Prostate gland (tissue), 2 donors: ENCODE results near the gene ARHGEF39. TPM values are rescaled to one million over a fixed set of nuclear protein-coding genes. Genes with fewer than 3 reads are reported as not detected.

ENCODE experiments used
- DNase-seq: peaks from one replicate; pipeline ENCODE4 v3.0.0-alpha.2; 2019; ENCODE audit warnings: low spot score
- H3K27ac ChIP-seq, 2 donors: fragments of 200-600 bp; sonication (generic); 2 replicates each; pipeline ENCODE4 v1.5.1; 2017 to 2019
- H3K27me3 ChIP-seq: fragments of 200-600 bp; sonication (generic); replicated peaks from 2 replicates; pipeline ENCODE4 v1.5.1; 2019; ENCODE audit not compliant: insufficient read depth
- H3K36me3 ChIP-seq, 2 donors: fragments of 200-600 bp; sonication (generic); 1 replicate in 1 of 2; 2 replicates in 1 of 2; pipeline versions ENCODE4 v1.5.1 to v1.8.1; 2017 to 2019
- H3K4me1 ChIP-seq: fragments of 200-600 bp; sonication (generic); replicated peaks from 2 replicates; pipeline ENCODE4 v1.5.1; 2019
- H3K4me3 ChIP-seq, 2 donors: fragments of 200-600 bp; sonication (generic); 2 replicates each; pipeline ENCODE4 v1.5.1; 2017 to 2019
- H3K9me3 ChIP-seq: fragments of 200-600 bp; sonication (generic); 2 replicates; pipeline ENCODE4 v1.5.1; 2017
- CTCF ChIP-seq, 4 experiments: fragments of 200-600 bp in 2 of 4; fragments of 450-650 bp in 2 of 4; sonication (generic) in 2 of 4; IDR thresholded peaks; 1 replicate in 3 of 4; 2 replicates in 1 of 4; pipeline ENCODE4 v1.5.1; 2016 to 2019; ENCODE audit warnings: antibody characterized with exemption in 4 of 4, mild to moderate bottlenecking in 2 of 4, moderate library complexity in 2 of 4
- POLR2A ChIP-seq: fragments of 450-650 bp; IDR thresholded peaks from one replicate; pipeline ENCODE4 v1.6.1; 2016; ENCODE audit warnings: antibody characterized with exemption, mild to moderate bottlenecking
- POLR2AphosphoS5 ChIP-seq: sonication (generic); formaldehyde crosslinking; IDR thresholded peaks from one replicate; pipeline ENCODE4 v1.6.1; 2017; ENCODE audit warnings: antibody characterized with exemption
- WGBS: methylation state at CpG from one replicate; pipeline ENCODE4 v1.1.5; 2018; 5-methylcytosine and 5-hydroxymethylcytosine counted together
- intact Hi-C: fragments of 100-400 bp; cut with DNase I; formaldehyde crosslinking; loops from one replicate; pipeline ENCODE4 v1.14.2; 2022
- total RNA-seq, 2 donors: library from RNA; depleted of rRNA; stranded (reverse); fragments of >200 nt; gene quantifications; one replicate each; pipeline ENCODE4 v1.1.0, GENCODE V29; 2016

The ARHGEF39 gene
- total RNA-seq, 2 donors from 2014 or later, result 1.1 to 1.8 TPM

- WGBS, result 70% methylated on average over 2 of the region's 2 CpGs
- no peak for TF ChIP-seq POLR2AphosphoS5
- TF ChIP-seq POLR2A, result no peak
- no peak for TF ChIP-seq CTCF (IDR thresholded peaks at IDR 0.05)
- Histone ChIP-seq H3K27ac (no peak overlapping the region), H3K4me1 (no peaks in the 10 kb centered on the region), H3K9me3 (no peaks in the 10 kb centered on the region), H3K27me3 (no peaks in the 10 kb centered on the region), H3K36me3 (no peaks in the 10 kb centered on the region), H3K4me3 (no peak overlapping the region)
- DNase-seq, result no peak
- intact Hi-C loops, result no loop called here
These were observed 45.2 kb downstream of the ARHGEF39 start for GRCh38 chr9:35619800-35620158.

- Histone ChIP-seq H3K27me3 (no peaks in the 10 kb centered on the region), H3K4me1 (no peaks in the 10 kb centered on the region), H3K4me3 (no peak overlapping the region), H3K27ac (no peak overlapping the region), H3K9me3 (no peaks in the 10 kb centered on the region), H3K36me3 (no peaks in the 10 kb centered on the region)
- TF ChIP-seq CTCF (IDR thresholded peaks at IDR 0.05) (no peak), POLR2A (no peak), POLR2AphosphoS5 (no peak)
- DNase-seq, result no peak
- intact Hi-C loops, result no loop called here
- 84% methylated on average over 17 of the region's 17 CpGs for WGBS
These were observed 45.9 kb downstream of the ARHGEF39 start for GRCh38 chr9:35618854-35619799.

GRCh38 chr9:35618325-35618727 is 46.7 kb downstream of the ARHGEF39 start, which contains the start of gene CD72:
Gene CD72, minus strand, starts transcription at chr9:35618413. Its CDS starts 110 bp downstream, at chr9:35618303.
- Histone ChIP-seq H3K4me1 (no peaks in the 10 kb centered on the region), H3K27ac (no peak within 1 kb of the TSS), H3K27me3 (no peaks in the 10 kb centered on the region), H3K36me3 (no peaks in the 10 kb centered on the region), H3K4me3 (peak within 1 kb of the TSS; percentile 28 to 31), H3K9me3 (no peaks in the 10 kb centered on the region)
- intact Hi-C loops, result no loop called here
- WGBS, result 76% methylated on average over 7 of the region's 7 CpGs
- no peak for DNase-seq
- TF ChIP-seq POLR2A (no peak), CTCF (IDR thresholded peaks at IDR 0.05) (no peak), POLR2AphosphoS5 (no peak)

GRCh38 chr9:35617548-35617947 is 47.4 kb downstream of the ARHGEF39 start:
- H3K27me3 ChIP-seq, result no peaks in the 10 kb centered on the region
- no peak for DNase-seq
- intact Hi-C loops, result no loop called here
- WGBS, result 72% methylated on average over 8 of the region's 8 CpGs
- no peak overlapping the region for H3K27ac ChIP-seq
- no peaks in the 10 kb centered on the region for H3K9me3 ChIP-seq
- H3K4me1 ChIP-seq, result no peaks in the 10 kb centered on the region
- H3K4me3 ChIP-seq, result peak overlapping the region in 1 of 2 donors; percentile 28
- TF ChIP-seq POLR2AphosphoS5 (no peak), CTCF (IDR thresholded peaks at IDR 0.05) (no peak), POLR2A (no peak)
- H3K36me3 ChIP-seq, result no peaks in the 10 kb centered on the region
